Myocyte (in vitro differentiated cells): Measurements from ENCODE around the gene KSR2. TPM values are rescaled to one million over a fixed set of nuclear protein-coding genes. Genes with fewer than 3 reads are reported as not detected.
A peak's percentile ranks its signal among the peaks of the same experiment; 100 is the strongest.

Experiments
- DNase-seq: peaks from one replicate; pipeline ENCODE4 v3.0.0-alpha.2; 2012; ENCODE audit warnings: low read depth
- total RNA-seq: library from RNA; depleted of rRNA; stranded (reverse); fragments of >200 nt; gene quantifications from 2 replicates; pipeline ENCODE4 v1.2.3, GENCODE V29; 2014

Gene KSR2
- total RNA-seq, 1 donor from 2014 or later, result not detected

- DNase-seq, result no peak
These were observed 266.0 kb downstream of the KSR2 start for GRCh38 chr12:117702741-117703140.

DNA sequence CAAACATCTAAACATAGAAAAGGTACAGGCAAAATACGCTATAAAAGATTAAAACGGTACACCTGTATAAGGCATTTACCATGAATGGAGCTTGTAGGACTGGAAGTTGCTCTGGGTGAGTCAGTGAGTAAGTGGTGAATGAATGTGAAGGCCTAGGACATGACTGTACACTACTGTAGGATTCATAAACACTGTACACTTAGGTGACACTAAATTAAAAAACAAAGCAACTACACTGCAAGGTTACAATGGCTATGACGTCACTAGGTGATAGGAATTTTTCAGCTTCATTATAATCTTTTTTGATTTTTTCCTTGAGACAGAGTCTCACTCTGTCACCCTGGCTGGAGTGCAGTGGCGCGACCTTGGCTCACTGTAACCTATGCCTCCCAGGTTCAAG lies 269.2 kb downstream of the KSR2 start:
- no peak for DNase-seq

DNA sequence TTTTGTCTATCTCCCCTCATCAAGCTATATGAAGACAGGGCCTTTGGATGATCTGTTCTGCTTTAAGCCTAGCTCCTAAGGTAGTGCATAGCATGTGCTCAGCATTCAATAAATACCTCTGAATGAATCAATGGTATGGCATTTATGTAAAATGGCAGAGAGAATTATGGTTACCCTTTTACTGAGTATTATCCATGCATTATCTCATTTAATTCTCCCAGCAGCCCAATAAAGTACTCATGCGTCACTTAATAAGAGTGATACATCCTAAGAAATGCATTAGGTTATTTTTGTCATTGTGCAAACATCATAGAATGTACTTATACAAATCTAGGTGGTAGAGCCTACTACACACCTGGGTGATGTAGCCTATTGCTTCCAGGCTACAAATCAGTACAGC lies 269.7 kb downstream of the KSR2 start:
- DNase-seq, result no peak

DNA sequence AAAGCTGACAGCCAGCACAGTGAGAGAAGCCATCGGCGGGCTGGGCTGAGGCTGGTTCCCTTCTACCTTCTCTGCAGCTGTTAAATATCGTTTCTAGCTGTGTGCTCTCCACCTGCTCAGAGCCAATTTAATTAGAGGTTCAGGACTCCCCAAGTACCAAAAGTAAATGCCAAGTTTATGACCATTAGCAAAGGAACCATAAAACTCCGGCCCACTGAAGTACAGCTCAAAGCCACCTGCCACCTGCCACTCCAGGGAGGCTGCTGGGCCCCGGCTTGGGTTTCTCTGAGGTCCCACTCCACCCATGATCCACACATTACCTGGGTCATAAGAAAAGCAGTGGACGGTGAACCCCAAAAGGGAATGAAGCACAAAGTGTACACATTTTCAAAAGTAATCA lies 272.8 kb downstream of the KSR2 start:
- no peak for DNase-seq

- DNase-seq, result no peak
These were observed 276.3 kb downstream of the KSR2 start for GRCh38 chr12:117692512-117692911.

GRCh38 chr12:117689857-117690256 lies 278.9 kb downstream of the KSR2 start:
- no peak for DNase-seq

DNA sequence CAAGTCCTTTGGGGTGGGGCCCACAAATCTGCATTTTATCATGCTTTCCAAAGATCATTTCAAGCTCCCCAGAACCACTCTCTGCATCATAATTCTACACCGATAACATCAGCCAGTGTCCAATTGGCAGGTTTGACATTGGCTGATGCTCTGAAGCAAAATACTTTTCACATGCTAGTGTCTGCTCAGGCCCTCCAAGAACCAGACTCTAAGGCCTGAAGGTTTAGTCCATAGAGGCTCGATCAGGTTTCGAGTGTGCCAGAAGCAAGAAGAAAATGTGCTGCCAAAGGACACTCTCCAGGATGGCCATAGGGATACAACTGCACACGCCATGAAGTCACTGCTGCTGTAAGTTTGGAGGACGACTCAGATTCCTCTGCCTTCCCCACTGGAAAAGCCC lies 280.3 kb downstream of the KSR2 start:
- DNase-seq, result no peak

GRCh38 chr12:117686911-117687377 lies 281.8 kb downstream of the KSR2 start:
- DNase-seq, result peak; percentile 7

DNA sequence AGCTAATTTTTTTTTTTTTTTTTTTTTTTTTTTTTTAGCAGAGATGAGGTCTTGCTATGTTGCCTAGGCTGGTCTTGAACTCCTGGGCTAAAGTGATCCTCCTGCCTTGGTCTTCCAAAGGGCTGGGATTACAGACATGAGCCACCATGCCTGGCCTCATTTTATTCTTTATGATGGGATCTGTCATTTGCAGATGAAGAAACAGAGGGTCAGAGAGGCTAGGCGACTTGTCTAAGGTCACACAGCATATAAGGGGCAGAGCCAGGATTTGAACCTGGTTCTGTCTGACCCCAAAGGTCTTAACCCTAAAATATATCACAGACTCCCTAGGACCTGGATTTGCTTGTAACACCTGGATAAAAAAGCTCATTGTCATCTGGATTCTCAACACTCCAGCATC lies 282.6 kb downstream of the KSR2 start:
- no peak for DNase-seq

DNA sequence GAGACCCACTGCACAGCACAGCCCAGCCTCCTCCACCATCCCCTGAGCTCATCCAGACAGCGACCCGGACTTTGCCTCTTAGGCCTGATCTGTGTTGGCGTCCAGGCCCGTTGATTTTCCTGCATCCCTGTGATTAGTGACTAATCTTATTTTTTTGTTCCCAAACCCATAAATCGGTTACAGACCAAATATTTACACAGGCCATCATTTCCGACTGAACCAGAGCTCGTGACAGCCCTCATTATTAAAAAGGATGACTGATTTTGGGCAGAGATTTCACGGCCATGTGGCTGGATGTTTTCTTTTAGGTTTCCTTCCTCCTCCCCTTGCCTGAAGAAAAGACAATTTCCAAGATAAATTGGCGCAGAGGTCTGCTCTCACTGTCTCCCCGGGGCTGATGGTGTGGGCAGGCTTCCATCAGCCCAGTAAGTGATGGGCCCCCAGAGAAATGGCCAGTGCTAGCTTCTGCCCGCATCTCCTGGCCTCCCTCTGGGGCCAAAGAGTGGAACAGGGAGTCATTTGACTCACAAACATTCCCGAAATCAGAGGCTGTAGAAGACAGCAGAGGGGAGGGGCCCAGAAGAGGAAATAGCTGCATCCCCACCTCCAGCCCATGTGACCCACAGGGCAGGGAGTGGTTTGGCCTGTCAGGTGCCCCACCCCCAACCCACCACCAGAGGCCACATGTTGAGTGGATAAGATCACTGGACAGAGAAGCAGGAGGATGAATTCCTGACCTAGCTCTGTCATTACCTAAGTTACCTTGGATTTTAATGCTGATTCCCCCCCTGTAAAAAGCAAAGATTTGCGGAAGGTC lies 283.5 kb downstream of the KSR2 start:
- peak; percentile 10 for DNase-seq

DNA sequence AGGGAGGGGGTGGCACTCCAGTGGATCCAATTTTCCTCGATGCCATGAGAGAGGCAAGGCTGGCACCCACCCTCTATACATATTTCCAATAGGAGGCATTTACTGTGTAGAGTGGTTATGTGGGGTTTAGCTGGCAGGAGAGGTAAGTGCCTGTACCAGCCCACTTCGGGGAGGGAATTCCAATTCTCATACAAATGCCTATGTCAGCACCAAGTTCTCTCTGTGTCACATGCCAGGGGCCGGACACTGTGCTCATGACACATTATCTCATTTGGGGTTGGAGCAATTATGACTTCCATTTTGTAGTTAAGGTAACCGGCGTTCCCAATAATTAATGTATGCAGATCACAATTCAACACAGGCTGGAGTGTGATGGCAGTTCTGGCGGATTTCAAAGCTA lies 284.3 kb downstream of the KSR2 start:
- no peak for DNase-seq

- peak; percentile 3 for DNase-seq
These were observed 288.5 kb downstream of the KSR2 start for GRCh38 chr12:117680312-117680711.

DNA sequence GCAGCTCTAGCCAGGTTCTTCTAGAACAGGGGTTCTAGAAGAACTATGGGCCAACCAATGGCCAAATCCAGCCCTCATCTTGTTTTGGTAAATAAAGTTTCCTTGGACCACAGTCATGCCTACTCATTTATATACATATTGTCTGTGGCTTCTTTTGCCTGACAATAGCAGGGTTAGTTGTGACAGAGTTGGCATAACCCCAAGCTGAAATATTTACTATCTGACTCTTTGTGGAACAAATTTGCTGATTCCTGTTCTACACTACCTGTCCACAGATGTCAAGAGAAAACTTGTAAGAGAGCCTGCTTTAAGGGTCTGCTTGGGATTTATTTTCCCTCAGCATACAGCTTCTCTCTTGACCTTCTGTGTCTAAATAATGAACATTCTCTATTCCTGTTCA lies 289.0 kb downstream of the KSR2 start:
- peak; percentile 2 for DNase-seq

GRCh38 chr12:117674763-117675162 lies 294.0 kb downstream of the KSR2 start:
- no peak for DNase-seq

DNA sequence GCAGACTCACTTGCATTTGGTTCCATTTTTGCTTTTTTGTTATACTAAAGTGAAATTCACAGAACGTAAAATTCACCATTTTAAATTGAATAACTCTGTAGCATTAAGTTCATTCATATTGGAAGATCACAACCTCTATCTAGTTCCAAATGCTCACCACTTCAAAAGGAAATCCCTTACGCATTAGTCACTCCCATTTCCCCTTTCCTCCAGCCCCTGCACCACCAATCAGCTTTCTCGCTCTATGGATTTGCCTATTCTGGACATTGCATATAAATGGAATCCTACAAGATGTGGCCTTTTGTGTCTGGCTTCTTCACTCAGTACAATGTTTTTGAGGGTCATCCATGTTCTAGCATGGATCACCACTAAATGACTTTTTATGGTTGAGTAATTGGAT lies 294.5 kb downstream of the KSR2 start:
- DNase-seq, result no peak

DNA sequence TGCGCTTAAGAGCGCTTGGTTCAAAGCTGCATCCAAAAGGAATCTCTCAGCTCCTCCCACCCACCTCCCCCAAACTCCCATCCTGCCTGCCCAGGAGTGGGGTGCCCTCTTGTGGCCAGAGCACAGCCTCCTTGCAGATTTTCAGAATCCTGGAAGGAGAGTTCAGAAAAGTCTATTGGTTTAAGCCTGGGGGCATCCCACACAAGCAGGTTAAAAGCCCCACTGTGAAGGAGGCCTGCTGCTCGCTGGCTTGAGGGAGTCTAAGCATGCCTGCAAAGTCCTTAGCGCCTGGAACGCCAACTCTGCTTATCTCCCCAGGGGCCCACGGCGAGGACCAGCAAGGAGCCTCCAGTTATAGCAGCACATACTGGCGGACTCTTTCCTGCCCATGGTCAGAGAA lies 297.1 kb downstream of the KSR2 start:
- DNase-seq, result peak; percentile 3

DNA sequence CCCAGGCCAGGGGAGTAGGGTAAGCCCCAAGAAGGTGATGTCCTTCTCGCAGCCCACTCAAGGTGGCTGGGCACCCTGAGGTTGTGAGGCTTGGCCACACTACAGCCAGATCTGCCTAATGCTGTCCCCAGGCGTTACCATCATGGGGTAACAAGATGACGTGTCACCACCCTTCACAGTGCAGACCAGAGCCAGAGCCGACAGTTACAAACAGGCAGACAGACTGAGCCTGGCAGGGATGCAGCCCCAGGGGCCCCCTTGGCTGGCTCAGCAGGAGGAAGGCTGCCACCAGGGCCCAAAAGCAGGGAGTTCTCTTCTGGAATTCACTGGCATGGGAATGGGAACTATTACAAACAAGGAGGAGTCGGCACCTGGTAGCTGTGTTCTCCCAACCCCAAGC lies 304.6 kb downstream of the KSR2 start:
- no peak for DNase-seq

- no peak for DNase-seq
These were observed 306.0 kb downstream of the KSR2 start for GRCh38 chr12:117662620-117663395.

GRCh38 chr12:117662220-117662619 lies 306.6 kb downstream of the KSR2 start:
- no peak for DNase-seq

- no peak for DNase-seq
These were observed 307.3 kb downstream of the KSR2 start for GRCh38 chr12:117661471-117661870.

DNA sequence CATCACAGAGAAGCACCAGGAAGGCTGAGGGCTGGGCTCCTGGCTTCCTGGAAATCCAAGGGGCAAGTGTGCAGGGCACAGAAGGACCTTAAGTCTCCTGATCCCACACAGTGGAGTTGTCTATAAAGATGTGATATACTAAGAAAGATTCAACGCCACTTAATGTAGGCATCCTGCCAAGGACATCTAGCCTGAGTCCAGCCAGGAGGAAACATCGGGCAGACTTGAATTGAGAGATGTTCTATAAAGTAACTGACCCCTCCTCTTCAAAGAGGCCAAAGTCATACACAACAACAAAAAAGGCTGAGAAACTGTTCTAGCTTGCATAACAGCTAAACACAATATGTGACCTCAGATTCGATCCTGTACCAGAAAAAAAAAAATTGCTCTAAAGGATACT lies 307.9 kb downstream of the KSR2 start:
- DNase-seq, result no peak

GRCh38 chr12:117658226-117658625 lies 310.6 kb downstream of the KSR2 start:
- DNase-seq, result no peak

GRCh38 chr12:117649796-117650195 lies 319.0 kb downstream of the KSR2 start:
- DNase-seq, result no peak
